Measurements from ENCODE around the gene SLC5A6. TPM values are rescaled to one million over a fixed set of nuclear protein-coding genes. Genes with fewer than 3 reads are reported as not detected.

SLC5A6 gene
- total RNA-seq, 4 donors from 2014 or later = 17.2 to 97.8 (median 39.4) TPM

- TF ChIP-seq CTCF (IDR thresholded peaks at IDR 0.05; ENCODE audit: low read depth) = no peak
These were observed 41.3 kb downstream of the SLC5A6 start for GRCh38 chr2:27170581-27171337.

- no peak for TF ChIP-seq CTCF (IDR thresholded peaks at IDR 0.05; ENCODE audit: low read depth)
These were observed 46.9 kb downstream of the SLC5A6 start for GRCh38 chr2:27164960-27165763.

- no peak for TF ChIP-seq CTCF (IDR thresholded peaks at IDR 0.05; ENCODE audit: low read depth)
These were observed 49.6 kb downstream of the SLC5A6 start for GRCh38 chr2:27162151-27163121.

- TF ChIP-seq CTCF (IDR thresholded peaks at IDR 0.05; ENCODE audit: low read depth) = no peak
These were observed 51.9 kb downstream of the SLC5A6 start for GRCh38 chr2:27160191-27160590.

GRCh38 chr2:27159271-27159670 lies 52.8 kb downstream of the SLC5A6 start:
- no peak for TF ChIP-seq CTCF (IDR thresholded peaks at IDR 0.05; ENCODE audit: low read depth)

- no peak for TF ChIP-seq CTCF (IDR thresholded peaks at IDR 0.05; ENCODE audit: low read depth)
These were observed 53.6 kb downstream of the SLC5A6 start for GRCh38 chr2:27158468-27158867.

Measured in subcutaneous adipose tissue (tissue), 4 donors.